HG03108 (cell line): ENCODE data around the gene NR6A1.

ENCODE experiments used
- ATAC-seq: cut with Tn5 transposase; IDR thresholded peaks from one replicate; pipeline ENCODE4 v1.9.1; 2021; ENCODE audit warnings: moderate library complexity; ENCODE audit not compliant: unreplicated experiment

NR6A1 gene

DNA sequence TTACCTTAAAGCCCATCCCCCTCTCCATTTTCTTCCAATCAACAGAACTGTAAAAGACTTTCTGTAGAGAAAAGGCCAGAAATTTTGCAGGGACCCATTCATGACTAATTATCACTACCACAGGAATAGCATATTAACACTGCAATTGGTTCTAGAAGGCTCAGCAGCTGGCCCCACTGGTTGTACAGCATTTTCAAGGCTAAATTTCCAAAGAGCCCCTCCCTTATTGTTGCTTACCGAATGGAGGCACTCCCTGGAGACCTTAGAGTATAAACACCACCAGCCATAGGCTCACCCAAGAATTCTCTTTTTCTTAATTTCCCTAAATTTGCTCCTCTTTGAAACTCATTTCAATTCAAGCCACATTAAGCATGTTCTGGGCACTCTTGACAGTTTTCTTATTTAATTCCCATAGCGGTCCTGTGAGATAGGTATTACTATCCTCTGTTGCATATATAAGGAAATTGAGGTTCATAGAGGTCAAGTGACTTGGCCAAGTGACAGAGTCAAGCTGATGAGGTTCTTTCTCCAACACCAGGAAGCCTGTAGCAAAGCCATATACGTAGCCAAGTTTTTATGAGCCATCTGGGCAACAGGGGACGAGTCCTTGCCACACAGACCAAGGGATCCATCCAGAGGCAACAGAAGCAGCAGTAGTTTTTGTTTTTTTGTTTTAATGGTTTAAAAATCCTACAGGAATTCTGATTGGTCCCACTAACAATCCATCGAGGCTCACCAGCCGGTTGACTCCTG is 180.0 kb downstream of the NR6A1 start:
- no peak for ATAC-seq

- no peak for ATAC-seq
Measured at GRCh38 chr9:124584631-124585030, 186.5 kb downstream of the NR6A1 start.

DNA sequence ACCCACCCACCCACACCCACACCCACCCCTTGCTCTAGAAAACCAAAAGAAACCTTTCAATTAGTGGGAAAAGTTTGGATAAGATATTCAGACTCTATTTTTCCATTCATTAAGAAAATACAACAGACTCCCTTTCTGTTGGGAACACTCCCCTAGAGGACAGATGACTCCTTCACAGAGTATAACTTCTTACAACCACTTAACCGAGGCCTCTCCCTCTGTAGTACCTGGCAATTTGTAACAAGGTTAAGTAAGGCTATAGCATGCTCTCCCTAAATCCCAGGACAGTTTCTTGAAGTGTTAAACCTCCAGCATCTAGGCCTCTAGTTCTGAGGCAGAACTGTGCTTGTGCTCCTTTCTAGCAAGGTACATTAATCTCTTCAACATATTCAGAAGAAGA is 188.0 kb downstream of the NR6A1 start:
- no peak for ATAC-seq

GRCh38 chr9:124580186-124580585 is 190.9 kb downstream of the NR6A1 start:
- ATAC-seq, result no peak

- no peak for ATAC-seq
Measured at GRCh38 chr9:124576751-124577150, 194.4 kb downstream of the NR6A1 start.

- ATAC-seq, result no peak
Measured at GRCh38 chr9:124574534-124575375, 196.4 kb downstream of the NR6A1 start.

DNA sequence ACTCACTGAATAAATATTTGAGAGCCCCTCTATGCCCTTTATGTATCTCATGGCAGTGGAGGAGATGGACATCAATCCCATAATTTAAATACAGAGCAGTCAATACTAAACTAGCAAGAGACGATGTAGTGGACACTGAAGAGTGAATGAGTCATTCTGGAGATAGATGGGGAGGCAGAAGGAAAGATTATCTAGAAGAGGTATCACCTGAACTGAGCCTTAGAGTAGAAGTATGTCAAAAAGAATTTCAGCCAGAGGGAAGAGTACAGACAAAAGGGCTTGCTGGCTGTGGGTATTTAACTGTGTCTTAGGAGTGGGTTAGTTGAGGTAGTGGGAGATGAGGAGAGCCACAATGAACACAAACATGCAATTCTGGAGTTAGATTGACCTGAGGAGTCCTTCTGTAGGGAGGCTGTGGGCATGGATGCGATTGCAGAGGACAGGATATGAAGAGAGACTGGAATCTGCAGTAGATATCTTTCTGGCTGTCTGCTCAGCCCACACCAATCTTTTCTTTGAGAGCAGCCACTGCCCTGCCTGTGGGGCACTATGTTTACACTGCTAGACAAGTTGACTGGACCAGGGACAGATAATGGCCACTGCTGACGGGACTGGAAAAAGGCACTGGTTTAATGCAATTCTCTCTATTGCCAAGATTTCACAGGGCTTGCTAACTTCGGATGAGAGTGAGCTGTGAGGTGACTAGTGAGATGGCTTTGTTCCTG is 200.0 kb downstream of the NR6A1 start:
- ATAC-seq, result no peak

- ATAC-seq, result no peak
Measured at GRCh38 chr9:124569942-124570341, 201.2 kb downstream of the NR6A1 start.

DNA sequence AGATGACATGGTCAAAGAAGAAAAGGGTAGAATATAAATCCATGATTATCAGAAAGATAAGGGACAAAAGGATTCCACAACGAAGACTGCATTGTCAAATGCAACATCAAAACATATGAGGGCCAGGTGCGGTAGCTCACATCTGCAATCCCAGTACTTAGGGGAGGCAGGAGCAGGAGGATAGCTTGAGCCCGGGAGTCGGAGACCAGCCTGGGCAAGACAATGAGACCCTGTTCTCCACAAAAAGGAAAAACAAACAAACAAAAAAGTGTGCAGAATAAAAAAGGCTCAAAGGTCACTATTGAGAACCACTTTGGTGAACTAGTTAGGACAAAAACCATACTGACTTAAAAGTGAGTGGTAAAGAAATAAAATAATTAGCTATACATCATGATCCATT is 203.7 kb downstream of the NR6A1 start:
- ATAC-seq, result no peak

DNA sequence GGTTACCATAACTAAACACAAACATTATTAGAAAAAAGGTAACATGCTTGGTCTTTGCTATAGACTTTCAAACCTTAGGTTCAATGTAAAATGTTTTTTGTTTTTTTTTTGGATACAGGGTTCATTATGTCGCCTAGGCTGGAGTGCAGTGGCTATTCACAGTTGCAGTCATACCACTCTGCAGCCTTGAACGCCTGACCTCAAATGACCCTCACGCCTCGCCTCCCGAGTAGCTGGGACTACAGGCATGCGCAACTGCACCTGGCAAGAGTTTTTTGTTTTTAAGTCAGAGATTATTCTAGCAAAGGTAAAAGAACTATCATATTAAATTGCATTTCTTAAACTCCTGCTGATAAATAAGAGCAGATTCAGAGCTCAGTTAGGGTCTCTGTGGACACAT is 208.8 kb downstream of the NR6A1 start:
- no peak for ATAC-seq

DNA sequence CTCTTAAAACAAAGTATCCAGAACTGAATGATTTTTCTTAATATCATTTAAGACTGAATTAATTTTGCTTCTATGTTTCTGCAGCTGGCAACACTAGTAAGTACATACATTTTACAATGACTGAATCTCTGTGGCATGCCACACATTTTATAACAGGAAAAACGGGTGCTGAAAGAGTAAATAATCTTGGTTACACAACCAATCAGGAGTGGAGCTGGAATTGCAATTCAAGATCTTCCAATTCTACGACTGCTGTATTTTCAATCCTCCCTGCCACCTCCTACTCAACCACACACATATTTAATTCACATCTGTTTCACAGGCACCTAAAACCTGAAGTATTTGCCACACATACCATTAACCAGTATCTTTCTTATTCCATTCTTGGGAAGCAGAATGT is 211.2 kb downstream of the NR6A1 start:
- ATAC-seq, result no peak

- ATAC-seq, result no peak
Measured at GRCh38 chr9:124558777-124559470, 212.2 kb downstream of the NR6A1 start.

DNA sequence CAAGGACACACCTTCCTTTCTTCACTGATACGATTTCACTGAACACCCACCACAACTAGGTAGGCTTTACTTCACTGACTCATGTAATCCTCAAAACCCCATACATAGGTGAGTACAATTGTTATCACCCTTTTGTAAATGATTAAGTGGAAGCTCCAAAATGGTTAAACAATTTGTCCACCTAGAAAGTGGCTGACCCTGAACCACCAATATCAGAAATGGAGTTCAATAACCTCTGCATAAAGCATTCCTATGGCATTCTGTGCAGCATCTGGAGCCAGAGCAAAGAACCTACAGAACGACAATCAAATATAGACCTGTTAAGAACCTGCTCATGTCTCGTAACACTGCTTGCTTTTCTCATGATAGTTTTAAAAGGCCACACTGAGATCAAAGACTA is 213.2 kb downstream of the NR6A1 start:
- no peak for ATAC-seq

- ATAC-seq, result no peak
Measured at GRCh38 chr9:124555043-124555442, 216.1 kb downstream of the NR6A1 start.

DNA sequence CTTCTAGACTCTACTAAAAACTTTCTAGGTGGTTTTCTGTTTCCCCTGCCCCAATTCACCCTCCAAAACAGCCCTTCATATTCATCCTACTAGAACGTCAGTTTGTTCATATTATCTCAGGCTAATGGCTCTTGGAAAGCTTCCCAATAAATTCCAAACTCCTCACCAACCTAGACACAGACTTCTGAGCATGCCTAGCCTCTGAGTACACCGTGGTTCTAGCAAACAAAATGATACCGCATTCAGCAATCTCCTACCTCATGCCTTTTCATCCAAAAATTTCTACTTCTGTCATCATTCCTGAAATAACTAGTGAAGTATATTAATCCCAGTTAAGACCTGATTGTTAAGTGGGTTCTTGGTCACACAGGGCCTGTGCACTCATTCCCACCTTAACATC is 217.4 kb downstream of the NR6A1 start:
- ATAC-seq, result no peak

- ATAC-seq, result no peak
Measured at GRCh38 chr9:124552273-124552605, 218.9 kb downstream of the NR6A1 start.

- ATAC-seq, result no peak
Measured at GRCh38 chr9:124551472-124552272, 219.4 kb downstream of the NR6A1 start.

DNA sequence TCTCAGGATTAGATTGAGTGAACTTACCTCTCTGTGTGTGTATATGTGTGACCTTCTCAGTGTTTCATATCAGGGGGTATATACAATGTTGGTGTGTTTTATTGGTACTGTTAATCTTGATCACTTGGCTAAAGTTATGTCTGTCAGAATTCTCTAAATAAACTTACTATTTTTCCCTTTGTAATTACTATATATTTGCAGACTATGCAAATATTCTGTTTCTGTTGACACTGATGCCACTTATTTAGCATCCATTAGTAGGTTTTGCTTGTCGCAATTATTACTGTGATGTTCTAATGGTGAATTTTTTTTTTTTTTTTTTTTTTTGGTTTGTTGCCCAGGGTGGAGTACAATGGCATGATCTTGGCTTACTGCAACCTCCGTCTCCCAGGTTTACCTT is 221.0 kb downstream of the NR6A1 start:
- no peak for ATAC-seq

DNA sequence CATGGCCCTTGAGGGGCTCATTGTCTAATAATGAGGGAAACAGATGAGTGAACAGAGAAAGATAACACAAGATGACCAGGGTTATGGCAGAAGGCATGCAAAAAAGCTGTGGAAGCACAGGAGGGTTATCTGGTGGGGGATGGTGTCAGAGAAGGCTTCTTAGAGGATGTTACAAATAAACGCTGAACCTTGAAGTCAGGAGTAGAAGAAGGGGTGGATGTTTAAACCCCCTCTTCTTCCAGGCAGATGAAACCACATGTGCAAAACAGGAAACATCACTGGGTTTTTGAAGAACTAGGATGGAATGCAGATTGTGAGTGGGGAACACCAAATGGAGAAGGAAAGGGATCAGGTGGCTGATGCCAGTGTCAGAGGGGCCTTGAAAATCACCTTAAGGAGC is 222.1 kb downstream of the NR6A1 start:
- ATAC-seq, result no peak

DNA sequence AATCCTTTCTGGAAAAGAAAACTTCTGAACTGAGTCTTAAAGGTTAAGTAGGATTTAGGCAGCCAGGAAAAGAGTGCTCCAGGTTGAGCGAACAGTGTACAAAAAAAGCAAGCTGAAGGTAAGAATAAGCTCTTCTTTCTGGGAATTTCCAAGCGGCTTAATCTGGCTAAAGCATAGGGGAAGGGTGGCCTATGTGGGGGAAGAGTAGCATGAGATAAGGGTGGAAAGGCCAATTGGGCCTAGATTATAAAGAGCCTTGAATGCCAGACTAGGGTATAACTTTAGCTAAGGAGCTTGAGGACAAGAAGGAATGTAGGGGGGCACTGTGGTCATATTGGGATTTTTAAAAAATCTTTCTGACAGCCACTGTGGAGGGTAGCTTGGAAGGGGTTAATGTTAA is 226.6 kb downstream of the NR6A1 start:
- ATAC-seq, result no peak
